Mammary epithelial cell (primary cell): ENCODE data around the gene COL25A1.

Experiments
- EZH2 ChIP-seq: IDR thresholded peaks from 2 replicates; pipeline ENCODE4 v1.6.1; 2012; ENCODE audit warnings: low read length, inconsistent platforms, borderline replicate concordance
- TF ChIP-seq, protein P1 (sequence below), 2 donors: IDR thresholded peaks in 1 of 2; conservative IDR thresholded peaks in 1 of 2; 2 replicates each; pipeline ENCODE4 v1.5.1; 2011 to 2012; ENCODE audit warnings: inconsistent platforms in 2 of 2, low read length in 2 of 2, mild to moderate bottlenecking in 2 of 2, control low read depth in 1 of 2, low read depth in 1 of 2; ENCODE audit not compliant: insufficient read depth in 1 of 2; ENCODE audit errors: extremely low read depth in 1 of 2

DNA sequence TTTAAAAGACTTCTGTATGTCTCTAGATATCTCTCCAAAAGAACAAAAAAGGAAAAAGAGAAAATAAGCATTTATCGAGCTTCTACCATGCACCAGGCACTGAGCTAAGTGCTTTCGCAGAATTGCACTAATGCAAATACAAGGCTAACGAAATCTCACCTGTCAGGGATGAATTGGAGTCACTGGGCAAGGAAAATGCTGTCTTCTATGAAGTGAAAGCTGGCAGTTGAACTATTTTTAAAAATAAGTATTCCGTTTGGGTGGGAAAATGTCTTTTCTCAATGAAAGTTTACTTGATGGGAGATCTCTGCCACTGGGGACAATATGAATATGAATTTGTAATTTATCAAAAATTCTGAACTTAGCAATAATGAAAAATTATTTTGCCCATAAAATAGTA is 47.6 kb downstream of the COL25A1 start:
- TF ChIP-seq EZH2 = no peak
- TF ChIP-seq, protein P1, sequence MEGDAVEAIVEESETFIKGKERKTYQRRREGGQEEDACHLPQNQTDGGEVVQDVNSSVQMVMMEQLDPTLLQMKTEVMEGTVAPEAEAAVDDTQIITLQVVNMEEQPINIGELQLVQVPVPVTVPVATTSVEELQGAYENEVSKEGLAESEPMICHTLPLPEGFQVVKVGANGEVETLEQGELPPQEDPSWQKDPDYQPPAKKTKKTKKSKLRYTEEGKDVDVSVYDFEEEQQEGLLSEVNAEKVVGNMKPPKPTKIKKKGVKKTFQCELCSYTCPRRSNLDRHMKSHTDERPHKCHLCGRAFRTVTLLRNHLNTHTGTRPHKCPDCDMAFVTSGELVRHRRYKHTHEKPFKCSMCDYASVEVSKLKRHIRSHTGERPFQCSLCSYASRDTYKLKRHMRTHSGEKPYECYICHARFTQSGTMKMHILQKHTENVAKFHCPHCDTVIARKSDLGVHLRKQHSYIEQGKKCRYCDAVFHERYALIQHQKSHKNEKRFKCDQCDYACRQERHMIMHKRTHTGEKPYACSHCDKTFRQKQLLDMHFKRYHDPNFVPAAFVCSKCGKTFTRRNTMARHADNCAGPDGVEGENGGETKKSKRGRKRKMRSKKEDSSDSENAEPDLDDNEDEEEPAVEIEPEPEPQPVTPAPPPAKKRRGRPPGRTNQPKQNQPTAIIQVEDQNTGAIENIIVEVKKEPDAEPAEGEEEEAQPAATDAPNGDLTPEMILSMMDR (conservative IDR thresholded peaks at IDR 0.05 in 1 of 2, IDR thresholded peaks at IDR 0.05 in 1 of 2; ENCODE audit: extremely low read depth in 1 of 2, insufficient read depth in 1 of 2, low read depth in 1 of 2, low read length in 2 of 2) = no peak
